Endometrial microvascular endothelial cells (primary cell): Measurements from ENCODE around the gene PPP2R2B. TPM values are rescaled to one million over a fixed set of nuclear protein-coding genes. Genes with fewer than 3 reads are reported as not detected.

Experiments
- in situ Hi-C: cut with HindIII; loops from 2 replicates; pipeline ENCODE4 v1.10.0; 2017; ENCODE audit warnings: low sequenced_read_pairs, low pct_unique_long_range_greater_than_20kb; ENCODE audit errors: inconsistent ontology term
- total RNA-seq: library from RNA; depleted of rRNA; stranded (reverse); fragments of >200 nt; gene quantifications from one replicate; pipeline ENCODE4 v1.2.3, GENCODE V29; 2015; ENCODE audit errors: inconsistent ontology term

Gene PPP2R2B
- total RNA-seq, 1 donor from 2014 or later = not detected

GRCh38 chr5:146796144-146796543 lies 82.4 kb downstream of the PPP2R2B start:
- in situ Hi-C loops = no loop called here

GRCh38 chr5:146794326-146795029 lies 84.1 kb downstream of the PPP2R2B start:
- in situ Hi-C loops = no loop called here

GRCh38 chr5:146793709-146794108 lies 84.8 kb downstream of the PPP2R2B start:
- in situ Hi-C loops = no loop called here

GRCh38 chr5:146791471-146791870 lies 87.1 kb downstream of the PPP2R2B start:
- in situ Hi-C loops = no loop called here

GRCh38 chr5:146789712-146790653 lies 88.6 kb downstream of the PPP2R2B start:
- in situ Hi-C loops = no loop called here

GRCh38 chr5:146788898-146789297 lies 89.7 kb downstream of the PPP2R2B start:
- in situ Hi-C loops = no loop called here

GRCh38 chr5:146785065-146785464 lies 93.5 kb downstream of the PPP2R2B start:
- in situ Hi-C loops = no loop called here

GRCh38 chr5:146781157-146781556 lies 97.4 kb downstream of the PPP2R2B start:
- in situ Hi-C loops = no loop called here

- in situ Hi-C loops = no loop called here
Observed at GRCh38 chr5:146779211-146779869, 99.2 kb downstream of the PPP2R2B start.

GRCh38 chr5:146778795-146779194 lies 99.8 kb downstream of the PPP2R2B start:
- in situ Hi-C loops = no loop called here

GRCh38 chr5:146778261-146778660 lies 100.3 kb downstream of the PPP2R2B start:
- in situ Hi-C loops = no loop called here

- in situ Hi-C loops = no loop called here
Observed at GRCh38 chr5:146772881-146773466, 105.6 kb downstream of the PPP2R2B start.

- in situ Hi-C loops = no loop called here
Observed at GRCh38 chr5:146770980-146771379, 107.6 kb downstream of the PPP2R2B start.

- in situ Hi-C loops = no loop called here
Observed at GRCh38 chr5:146770546-146770945, 108.0 kb downstream of the PPP2R2B start.

GRCh38 chr5:146767534-146767933 lies 111.0 kb downstream of the PPP2R2B start:
- in situ Hi-C loops = no loop called here

- in situ Hi-C loops = no loop called here
Observed at GRCh38 chr5:146766013-146766412, 112.5 kb downstream of the PPP2R2B start.

GRCh38 chr5:146765089-146765832 lies 113.3 kb downstream of the PPP2R2B start:
- in situ Hi-C loops = no loop called here

GRCh38 chr5:146762830-146763229 lies 115.7 kb downstream of the PPP2R2B start:
- in situ Hi-C loops = no loop called here
